Muscle of arm (tissue), 12 donors: ENCODE results near the gene UBASH3A. TPM values are rescaled to one million over a fixed set of nuclear protein-coding genes. Genes with fewer than 3 reads are reported as not detected.

Source experiments
- DNase-seq: peaks from one replicate; pipeline ENCODE4 v3.0.0-alpha.2; 2013
- polyA plus RNA-seq, 12 donors: library from polyadenylated mRNA; unstranded; fragments of 120-200 nt; gene quantifications; one replicate each; pipeline ENCODE4 v1.2.1, GENCODE V29; 2013; ENCODE audit not compliant: insufficient read length in 12 of 12

The UBASH3A gene
- polyA plus RNA-seq, 12 donors: 0.12 to 0.63 (median 0.15) TPM; not detected in 5

DNA sequence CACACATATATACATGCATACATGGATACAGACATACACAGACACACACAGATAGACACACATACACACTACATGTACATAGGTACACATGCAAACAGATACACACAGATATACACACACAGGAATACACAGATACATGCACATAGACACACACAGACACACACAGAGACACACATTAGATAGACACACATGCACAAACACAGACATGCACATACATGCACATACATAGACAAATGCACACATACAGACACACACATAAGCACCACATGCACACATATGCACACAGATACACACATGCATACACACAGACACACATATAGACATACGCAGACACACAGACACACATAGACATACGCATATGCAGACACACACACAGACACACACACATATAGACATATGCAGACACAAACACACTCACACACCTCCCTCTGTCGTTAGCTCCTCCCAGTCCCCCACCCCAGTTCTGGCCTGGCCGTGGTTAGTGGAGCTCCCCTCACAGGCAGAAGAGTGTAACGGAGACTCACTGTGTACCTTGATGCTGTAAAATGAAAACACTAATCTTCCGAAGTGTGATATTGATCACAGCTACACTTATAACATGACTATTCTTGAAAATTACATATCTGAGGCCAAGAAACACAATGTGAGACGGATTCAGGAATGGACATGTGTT is 7.6 kb downstream of the UBASH3A start:
- no peak for DNase-seq

DNA sequence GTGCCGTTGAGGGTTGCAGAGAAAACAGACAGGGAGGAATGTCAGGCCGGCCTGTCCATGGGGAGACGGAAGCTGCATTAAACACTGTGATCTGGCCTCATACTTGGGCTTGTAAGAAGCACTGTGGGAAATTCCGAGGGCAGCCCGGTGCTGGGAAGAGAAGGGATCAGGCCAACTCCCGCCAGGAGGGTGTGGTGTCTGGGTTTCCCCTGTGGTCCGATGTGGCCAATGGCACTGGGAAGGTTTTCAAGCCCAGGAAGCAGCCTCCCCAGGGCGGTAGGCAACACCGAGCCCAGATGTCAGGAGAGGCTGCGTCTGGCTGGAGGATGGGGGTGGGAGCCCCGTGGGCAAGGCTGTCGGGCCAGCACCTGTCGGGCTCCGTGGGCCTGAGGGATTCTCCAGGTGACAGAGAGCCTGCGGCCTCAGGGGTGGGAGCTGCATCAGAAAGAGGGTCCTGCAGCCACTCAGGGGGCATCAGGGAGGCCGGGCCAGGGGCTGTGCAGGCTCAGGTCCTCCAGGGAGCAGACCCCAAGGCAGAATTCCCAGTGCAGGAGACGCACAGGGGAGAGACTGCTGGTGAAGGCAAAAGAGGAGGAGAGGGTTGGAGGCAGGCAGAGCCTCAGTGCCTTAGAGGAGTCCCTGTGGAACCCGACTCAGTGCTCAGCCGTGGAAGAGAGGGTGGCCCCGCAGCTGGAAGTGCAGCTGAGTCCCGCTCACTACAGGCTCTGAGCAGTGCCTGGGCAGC is 8.4 kb downstream of the UBASH3A start:
- no peak for DNase-seq

DNA sequence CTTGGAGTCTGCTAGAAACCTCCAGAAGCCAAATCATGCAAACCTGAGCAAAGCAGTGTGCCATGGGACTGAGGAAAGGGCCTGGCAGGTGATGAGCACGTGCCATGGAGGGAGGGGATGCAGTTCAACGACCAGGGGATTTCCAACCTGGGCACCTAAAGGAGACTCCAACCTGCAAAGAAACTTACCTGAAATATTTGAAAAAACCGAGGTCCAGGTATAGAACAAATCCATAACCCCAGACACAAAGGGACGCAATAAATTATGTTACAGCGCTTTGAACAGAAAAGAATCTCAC is 8.9 kb downstream of the UBASH3A start:
- no peak for DNase-seq

DNA sequence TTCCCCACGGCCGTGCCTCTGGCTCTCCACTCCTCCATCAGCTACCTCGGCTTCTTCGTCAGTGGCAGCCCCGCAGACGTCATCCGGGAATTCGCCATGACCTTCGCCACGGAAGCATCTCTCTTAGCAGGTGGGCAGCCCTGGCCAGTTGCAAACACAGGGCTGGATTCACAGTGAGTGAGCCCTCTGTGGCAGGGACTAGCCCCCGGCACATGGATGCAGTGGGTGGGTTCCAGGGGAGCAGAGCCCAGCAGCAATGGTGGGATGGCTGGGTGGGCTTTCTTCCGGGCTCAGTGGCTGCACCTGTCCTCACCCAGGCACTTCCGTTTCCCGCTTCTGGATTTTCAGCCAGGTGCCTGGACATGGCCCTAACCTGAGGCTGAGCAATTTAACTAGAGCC is 9.4 kb downstream of the UBASH3A start:
- DNase-seq: no peak

DNA sequence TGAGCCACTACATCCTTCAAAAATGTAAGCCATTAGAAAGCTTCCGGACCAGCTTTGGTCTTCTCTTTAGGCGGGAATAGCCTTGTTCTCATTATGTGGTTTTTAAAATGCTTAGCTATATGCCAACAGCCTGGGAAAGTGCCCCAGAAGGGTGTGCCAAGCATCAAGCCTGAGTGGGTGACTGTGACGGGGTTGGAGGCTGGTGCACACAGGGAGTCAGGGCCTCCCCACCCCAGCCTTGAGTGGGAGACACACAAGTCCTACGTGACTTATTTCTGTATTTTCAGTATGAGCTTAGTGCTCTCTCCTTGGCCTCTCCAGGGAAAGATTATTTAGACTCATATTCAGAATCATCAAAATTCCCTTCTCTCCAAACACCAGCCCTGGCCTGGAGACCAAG is 9.8 kb downstream of the UBASH3A start:
- no peak for DNase-seq

DNA sequence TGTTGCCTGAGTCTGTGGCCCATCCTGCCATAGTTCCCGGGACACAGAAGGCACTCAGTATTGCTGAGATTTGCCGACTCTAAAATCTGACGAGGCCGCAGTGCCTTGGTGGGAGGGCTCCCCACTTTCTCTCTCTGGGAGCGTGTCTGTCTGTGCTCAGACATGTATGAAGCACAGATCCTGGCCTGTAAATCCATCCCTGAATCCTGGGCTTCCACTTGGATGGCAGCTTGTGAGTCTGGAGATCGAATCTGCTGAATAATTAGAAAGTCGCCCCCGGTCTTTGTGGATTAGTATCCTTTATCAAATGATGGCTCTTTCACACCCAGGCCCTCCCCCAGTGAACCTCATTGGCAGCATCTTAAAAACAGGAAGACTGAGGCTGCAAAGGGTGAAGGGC is 10.4 kb downstream of the UBASH3A start:
- no peak for DNase-seq

DNA sequence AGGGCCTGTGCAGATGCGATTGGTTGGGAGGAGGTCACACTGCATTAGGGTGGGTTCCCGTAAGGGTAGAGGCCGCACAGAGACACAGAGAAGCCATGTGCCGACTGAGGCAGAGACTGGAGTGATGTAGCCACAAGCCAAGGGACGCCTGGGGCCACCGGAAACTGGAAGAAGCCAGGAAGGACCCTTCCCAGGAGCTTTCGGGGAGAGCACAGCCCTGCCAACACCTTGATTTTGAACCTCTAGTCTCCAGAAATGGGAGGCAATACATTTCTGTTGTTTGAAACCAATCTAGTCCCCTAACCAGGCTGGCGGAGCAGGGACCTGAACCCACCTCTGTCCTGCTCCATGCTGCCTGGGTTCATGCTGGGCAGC is 10.8 kb downstream of the UBASH3A start:
- no peak for DNase-seq

DNA sequence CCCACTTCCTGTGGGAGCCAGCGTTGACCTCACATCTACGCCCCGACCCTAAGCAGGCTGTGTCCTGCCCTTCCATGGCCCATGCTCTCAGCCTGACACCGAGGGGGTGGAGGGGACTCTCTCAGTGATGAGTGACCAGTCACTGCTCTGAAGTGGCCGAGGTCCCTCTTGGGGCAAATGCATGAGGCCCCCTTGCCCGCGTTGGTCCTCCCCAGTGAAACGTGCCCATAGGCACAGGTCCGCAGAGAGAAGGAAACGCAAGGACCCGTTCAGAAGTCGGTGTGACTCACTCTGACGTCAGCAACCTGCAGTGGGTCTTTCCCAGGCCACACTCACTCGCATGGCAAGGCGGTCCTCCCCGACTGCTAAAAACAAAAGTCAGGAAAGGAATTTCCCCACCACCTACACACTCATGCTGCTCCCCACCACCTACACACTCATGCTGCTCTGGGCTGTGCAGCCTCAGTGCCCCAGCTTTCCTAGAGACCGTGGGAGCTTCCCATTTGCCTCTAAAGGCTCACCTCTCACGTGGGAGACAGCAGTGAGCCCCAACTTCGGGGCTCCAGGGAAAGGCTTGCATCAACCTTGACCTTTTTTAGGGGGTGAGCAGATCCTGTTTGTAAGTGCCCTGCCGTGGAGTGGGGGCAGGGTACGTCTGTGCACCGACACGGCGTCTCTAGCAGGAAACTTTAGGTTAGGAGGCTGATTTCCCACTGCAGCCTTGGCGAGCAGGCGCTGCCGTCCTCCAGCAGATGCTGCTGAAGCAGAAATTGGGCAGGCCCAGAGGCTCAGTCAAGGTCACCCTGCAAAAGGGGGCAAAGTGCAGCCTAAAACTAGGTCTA is 11.4 kb downstream of the UBASH3A start:
- DNase-seq: no peak

DNA sequence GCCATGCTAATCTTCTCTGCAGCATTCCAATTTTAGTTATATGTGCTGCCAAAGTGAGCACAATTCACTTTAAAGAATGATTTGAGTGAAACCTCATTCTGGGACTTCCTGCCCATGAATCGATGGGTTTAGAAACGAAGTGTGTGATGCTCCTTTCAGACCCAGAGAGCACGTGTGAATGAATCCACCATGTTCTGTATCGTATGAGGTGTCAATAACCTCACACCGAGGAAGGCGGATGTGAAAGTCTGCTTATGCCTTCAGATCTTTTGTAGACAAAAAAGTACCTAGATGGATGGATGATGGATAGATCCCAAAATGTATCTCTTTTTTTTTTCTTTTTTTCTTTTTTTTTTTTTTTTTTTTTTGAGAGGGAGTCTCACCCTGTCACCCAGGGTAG is 13.8 kb downstream of the UBASH3A start:
- no peak for DNase-seq

DNA sequence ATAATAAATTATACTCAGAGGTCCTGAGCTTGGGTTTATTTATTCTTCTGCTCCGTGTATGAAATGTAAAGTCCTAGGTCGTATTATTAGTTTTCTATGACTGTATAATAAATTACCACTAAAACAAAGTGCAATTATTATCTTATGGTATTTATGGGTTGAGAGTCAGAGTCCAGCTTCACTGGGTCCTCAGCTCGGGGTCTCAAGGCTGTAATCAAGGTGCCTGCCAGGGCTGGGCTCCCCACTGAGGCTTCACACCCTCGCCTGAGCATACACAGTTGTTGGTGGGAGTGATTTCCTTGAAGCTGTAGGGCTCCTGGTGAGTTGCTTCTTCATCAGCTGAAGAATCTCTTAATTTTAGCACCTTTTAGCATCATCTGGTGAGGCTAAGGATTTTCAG is 15.2 kb downstream of the UBASH3A start:
- no peak for DNase-seq

DNA sequence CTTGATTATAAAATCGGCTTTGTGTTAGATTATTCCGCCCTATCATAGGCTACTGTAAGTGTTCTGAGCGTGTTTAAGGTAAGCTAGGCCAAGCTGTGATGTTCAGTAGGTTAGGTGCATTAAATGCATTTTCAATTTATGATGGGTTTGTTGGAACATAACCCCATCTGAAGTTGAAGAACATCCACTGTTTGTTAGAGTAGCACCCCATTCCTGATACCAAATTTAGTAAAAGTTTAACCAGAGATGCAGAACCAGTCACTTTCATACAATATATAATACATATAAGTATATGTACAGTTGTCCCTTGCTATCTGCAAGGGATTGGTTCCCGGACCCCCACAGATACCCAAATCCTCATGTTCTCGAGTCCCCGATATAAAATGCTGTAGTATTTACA is 16.1 kb downstream of the UBASH3A start:
- no peak for DNase-seq

DNA sequence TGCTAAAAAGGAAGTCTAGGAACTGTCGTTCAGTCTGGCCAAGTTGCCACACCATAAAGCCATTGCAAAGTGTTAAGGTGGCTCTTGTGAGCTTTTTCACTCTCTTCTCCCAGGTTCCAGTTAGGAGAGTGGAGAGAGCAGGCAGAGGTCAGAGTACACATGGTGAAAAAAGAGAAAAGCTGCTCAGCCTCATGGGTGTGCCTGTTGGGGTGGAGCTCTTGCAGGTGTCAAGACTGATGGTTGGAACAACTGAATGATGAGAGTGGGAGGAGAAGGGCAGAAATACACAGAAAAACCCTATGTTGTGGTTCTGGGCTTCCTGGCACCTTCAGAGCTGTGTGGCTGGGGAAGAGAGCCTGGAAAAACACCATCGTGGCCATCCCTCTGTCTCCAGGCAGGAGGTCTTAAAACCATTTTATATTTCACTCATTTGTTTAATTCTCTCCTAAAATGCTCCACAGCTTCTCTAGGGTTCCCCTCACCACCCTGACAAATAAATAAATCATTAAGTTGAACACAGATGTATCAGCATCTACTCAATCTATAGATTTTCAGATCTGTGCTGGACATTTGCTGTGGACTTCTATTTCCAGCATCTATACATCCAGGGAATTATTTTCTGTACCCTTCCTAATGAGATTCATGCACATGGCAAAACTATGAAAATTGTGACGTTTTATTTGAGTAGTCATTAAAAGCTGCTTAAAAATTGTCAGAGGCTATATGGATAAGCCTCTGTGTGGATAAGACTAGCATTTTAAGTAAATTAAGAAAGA is 17.5 kb downstream of the UBASH3A start:
- DNase-seq: no peak

DNA sequence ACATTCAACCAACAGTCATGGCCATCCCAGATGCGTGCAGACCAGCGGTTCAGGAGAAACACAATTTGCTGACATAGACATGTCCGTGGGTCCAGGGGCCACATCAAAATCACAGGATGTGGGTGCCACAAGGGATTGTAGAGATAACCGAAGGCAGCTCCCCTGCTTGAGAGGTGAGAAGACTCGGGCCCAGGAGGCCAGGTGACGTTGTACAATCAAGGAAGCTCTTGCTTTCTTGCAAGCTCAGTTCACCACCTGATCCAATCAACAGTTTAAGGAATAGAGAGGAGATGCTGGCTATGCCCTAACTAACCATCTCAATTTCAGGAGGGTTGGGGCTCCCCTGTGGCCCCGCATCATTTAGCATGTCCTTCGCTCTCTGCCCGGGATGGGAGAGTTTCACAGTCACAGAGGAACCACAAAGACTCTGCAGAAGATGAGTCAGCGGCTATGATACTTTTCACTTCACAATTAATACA is 19.5 kb downstream of the UBASH3A start:
- DNase-seq: no peak

DNA sequence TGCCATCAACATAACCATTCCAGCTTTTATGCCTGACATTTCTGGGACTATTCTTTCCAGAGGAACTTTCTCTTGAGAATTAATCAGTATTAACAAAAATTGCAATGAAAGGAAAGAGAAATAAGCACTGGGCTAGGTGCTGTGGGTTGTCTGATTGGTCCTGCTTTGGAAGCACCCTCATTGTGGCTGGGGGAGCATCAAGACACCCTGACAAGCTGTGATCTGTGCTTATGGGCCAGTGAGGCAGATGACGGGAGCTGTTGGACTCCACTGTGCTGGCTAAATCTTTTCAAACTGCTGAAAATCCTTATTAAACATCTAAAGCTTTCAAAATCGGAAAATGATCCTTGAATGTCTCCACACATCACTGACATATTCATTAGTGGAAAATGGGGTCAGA is 20.0 kb downstream of the UBASH3A start:
- DNase-seq: no peak

DNA sequence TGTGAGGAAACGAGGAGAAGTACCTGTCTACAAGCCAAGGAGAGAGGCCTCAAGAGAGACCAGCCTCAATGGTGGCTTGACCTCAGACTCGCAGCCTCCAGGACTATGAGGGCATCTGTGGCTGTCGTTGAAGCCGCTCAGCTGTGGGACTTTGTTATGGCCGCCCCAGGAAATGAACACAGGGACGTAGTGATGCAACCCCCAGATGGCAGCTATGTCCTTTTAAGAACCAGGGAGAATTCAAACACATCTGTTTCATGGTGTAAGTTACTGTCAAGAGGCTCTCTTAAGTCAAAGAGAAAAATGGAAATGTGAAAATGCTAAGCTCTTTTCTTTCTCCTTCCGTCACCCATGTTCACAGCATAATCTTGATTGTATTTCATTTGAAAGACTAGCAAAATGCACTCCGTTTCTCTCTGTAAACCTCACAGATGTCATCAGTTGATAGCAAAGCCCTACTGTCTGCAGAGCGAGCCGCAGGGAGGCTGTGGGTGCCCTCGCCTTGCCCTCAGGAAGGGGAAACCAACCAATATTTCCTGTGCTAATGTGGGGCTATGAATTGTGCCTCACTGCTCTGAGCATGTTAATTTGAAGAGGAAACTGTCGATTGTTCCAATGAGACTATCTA is 21.3 kb downstream of the UBASH3A start:
- DNase-seq: no peak

DNA sequence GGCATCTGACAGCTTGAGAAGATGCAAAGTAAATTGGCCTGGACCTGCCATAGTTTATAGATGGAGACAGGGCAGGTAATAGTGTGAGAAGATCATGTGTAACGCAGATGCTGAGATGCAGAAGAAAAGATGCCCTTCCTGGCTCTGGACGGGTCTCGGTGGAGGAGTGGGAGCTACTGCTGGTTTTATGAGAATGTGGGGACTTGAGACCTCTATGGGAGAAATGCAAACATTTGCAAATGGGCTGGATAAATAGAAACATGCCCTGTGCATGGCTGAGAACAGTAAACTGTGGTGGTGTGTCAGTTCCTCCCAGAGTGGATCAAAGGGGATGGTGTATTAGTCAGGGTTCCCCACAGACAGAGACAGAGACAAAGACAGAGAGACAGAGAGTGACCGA is 21.9 kb downstream of the UBASH3A start:
- no peak for DNase-seq

DNA sequence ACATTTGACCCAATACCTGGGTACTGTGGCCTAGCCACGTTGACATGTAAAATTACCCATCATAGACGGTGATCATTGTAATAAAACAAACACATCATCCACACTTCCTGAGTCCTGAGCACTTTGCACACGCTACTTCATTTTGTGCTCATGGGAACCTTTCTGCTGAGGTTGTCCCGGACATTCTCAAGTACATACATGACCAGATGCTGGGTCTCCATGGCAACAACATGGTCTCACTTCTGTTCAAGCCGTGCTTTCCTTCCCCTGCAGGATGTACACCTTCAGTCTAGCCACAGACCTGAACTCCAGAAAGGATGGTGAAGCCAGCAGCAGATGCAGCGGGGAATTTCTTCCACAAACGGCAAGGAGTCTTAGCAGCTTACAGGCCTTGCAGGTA is 22.7 kb downstream of the UBASH3A start:
- no peak for DNase-seq

DNA sequence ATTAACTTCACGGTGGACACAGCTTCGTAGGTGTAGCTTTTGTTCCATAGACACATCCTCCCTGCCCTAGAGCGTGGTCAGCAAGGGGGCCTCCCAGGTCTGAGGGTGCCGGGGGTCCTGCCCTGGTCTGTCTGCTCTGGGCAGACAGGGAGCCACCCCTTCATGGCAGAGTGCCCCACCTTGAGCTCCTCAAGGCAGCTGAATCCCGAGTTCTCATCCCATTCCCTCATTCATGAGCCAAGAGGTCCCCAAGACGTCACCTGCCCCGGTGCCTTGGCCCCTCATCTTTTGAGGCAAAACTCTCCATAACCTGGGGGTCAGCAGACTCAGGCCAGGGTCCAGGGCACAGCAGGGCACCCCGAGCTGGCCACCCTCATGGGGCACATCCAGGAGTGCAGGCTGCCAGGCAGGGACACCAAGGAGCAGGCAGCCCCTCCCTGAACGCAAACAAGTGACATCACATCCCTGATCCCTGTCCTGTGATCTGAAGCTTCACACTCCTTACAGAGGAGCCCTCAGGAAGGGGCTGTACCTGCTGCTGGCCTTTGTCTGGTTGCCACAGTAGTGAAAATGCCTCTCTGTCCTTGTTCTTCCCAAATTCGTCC is 23.3 kb downstream of the UBASH3A start:
- DNase-seq: no peak

DNA sequence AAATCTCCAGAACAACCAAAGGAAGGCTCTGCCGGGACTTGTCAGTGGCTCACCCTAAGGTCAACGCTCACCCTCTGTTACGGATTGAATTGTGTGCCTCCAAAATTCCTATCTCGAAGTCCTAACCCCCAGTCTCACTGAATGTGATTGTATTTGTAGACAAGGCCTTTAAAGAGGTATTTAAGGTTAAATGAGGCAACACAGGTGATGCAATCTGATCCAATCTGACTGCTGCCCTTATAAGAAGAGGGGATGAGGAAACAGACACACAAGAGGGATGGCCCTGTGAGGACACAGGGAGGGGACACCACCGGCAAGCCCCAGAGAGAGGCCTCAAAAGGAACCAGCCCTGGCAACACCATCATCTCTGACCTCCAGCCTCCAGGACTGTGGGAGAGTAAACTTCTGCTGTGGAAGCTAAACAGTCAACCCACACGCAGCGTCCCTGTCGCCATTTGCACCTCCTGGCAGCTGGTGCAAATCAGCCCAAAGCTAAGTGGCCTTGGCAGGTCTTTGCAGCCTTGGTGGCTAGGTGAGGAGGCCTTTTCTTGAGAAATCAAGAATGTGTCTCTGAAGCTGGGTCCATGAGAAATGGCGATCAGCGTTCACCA is 24.2 kb downstream of the UBASH3A start:
- DNase-seq: no peak

DNA sequence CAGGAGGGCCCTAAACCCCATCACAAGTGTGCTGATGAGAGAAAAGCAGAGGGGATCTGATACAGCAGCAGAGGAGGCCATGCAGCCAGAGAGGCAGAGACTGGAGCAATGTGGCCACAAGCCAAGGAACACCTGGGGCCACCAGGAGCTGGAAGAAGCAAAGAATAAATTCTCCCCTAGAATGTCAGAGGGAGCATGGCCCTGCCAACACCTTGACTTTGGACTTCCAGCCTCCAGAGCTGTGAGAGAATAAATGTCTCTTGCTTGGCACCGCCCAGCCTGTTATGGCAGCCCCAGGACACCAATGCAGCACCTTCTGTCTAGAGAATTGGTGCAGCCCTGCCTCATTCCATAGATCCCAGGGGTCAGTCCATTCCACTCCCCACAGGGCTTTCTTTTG is 25.3 kb downstream of the UBASH3A start:
- no peak for DNase-seq

DNA sequence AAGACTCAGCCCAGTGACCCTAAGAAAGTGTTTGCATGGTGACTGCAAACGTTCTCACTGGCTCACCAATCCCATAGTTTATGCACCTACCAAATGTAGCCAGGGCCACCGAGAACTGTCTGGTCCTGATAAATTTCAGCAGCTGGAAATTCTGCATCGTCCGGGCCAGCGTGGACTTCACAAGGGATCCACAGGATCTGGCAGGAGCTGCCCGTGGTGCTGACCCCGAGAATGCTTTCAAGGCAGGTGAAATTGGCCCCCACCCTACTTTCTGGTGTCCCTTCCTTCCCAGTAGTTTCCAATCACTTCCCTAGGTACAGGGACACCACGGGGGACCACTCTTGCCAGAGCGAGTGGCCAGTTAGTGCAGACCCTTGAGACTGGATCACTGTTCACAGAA is 26.2 kb downstream of the UBASH3A start:
- DNase-seq: no peak
